DND-41 (cell line): Measurements from ENCODE around the gene ABHD5.
"Not testable (repeated sequence)": the region's sequence is repeated elsewhere in the genome, so short reads cannot be mapped to it uniquely, and the experiment has no call there.

Source experiments
- ATAC-seq: fragments of 200-7000 bp; cut with Tn5 transposase; 3 replicates; pipeline ENCODE4 v1.9.1; 2021; ENCODE audit warnings: low read depth; ENCODE audit not compliant: insufficient read depth
- DNase-seq: peaks from one replicate; pipeline ENCODE4 v3.0.0-alpha.2; 2020
- H2AFZ ChIP-seq: 2 replicates; pipeline ENCODE4 v1.6.0; 2012; ENCODE audit warnings: low read depth, low read length
- H3K27ac ChIP-seq: 2 replicates; pipeline ENCODE4 v1.5.1; 2012; ENCODE audit warnings: low read length, inconsistent platforms
- H3K27me3 ChIP-seq: fragments of 200-600 bp; sonication (generic); 2 replicates; pipeline ENCODE4 v1.6.0; 2012; ENCODE audit warnings: low read length, mild to moderate bottlenecking, inconsistent platforms; ENCODE audit not compliant: insufficient read depth, poor library complexity
- H3K36me3 ChIP-seq: 2 replicates; pipeline ENCODE4 v1.5.1; 2012; ENCODE audit warnings: low read length, inconsistent platforms; ENCODE audit not compliant: insufficient read depth
- H3K4me1 ChIP-seq: 2 replicates; pipeline ENCODE4 v1.5.1; 2012; ENCODE audit warnings: mild to moderate bottlenecking, low read length; ENCODE audit not compliant: insufficient read depth
- H3K4me2 ChIP-seq: 2 replicates; pipeline ENCODE4 v1.6.0; 2012; ENCODE audit warnings: mild to moderate bottlenecking, moderate library complexity, low read length, inconsistent platforms; ENCODE audit not compliant: insufficient read depth
- H3K4me3 ChIP-seq, 2 experiments: fragments of 200-600 bp in 1 of 2; shearing (Covaris generic) in 1 of 2; 2 replicates each; pipeline ENCODE4 v1.5.1; 2012 to 2016; ENCODE audit warnings: inconsistent platforms in 2 of 2, low read length in 2 of 2, mild to moderate bottlenecking in 2 of 2, low read depth in 1 of 2, moderate library complexity in 1 of 2
- H3K79me2 ChIP-seq: 2 replicates; pipeline ENCODE4 v1.6.0; 2012; ENCODE audit warnings: low read length, inconsistent platforms; ENCODE audit not compliant: insufficient read depth
- H3K9ac ChIP-seq: 2 replicates; pipeline ENCODE4 v1.6.0; 2012; ENCODE audit warnings: low read depth, mild to moderate bottlenecking, inconsistent platforms, low read length, moderate library complexity
- H3K9me3 ChIP-seq: 2 replicates; pipeline ENCODE4 v1.5.1; 2012; ENCODE audit warnings: low read length, moderate library complexity, mild to moderate bottlenecking, inconsistent platforms; ENCODE audit not compliant: insufficient read depth, severe bottlenecking
- H4K20me1 ChIP-seq: 2 replicates; pipeline ENCODE4 v1.6.0; 2012; ENCODE audit warnings: low read length; ENCODE audit not compliant: insufficient read depth
- EZH2 ChIP-seq: IDR thresholded peaks from 3 replicates; pipeline ENCODE4 v1.6.1; 2012; ENCODE audit warnings: borderline replicate concordance, low read depth, mild to moderate bottlenecking, moderate library complexity, low read length, inconsistent platforms; ENCODE audit not compliant: severe bottlenecking
- TF ChIP-seq, protein P1 (sequence below): IDR thresholded peaks from 2 replicates; pipeline ENCODE4 v1.5.1; 2012; ENCODE audit warnings: borderline replicate concordance, low read length, moderate library complexity, mild to moderate bottlenecking; ENCODE audit not compliant: poor library complexity, severe bottlenecking; ENCODE audit errors: extremely low read depth

Gene ABHD5

DNA sequence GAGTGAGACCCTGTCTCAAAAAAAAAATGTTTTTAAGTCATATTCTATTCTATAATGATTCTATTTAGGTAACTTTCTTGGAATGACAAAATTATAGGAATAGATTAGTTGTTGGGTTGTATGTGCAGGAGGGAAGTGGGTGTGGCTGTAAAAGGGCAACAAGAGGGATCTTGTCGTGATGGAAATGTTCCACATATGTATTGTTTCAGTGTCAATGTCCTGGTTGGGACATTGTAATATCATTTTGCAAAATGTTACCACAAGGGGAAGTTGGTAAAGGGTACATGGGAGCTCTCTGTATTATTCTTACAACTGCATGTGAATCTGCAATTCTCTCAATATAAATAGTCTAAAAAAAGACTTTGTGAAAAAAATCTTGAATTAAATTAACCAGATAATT lies 14.3 kb upstream of the ABHD5 start:
- Histone ChIP-seq H3K36me3 (no peaks in the 10 kb centered on the region), H3K4me3 (no peak overlapping the region), H3K9ac (no peak overlapping the region), H3K27ac (no peak overlapping the region), H4K20me1 (no peaks in the 10 kb centered on the region), H3K27me3 (no peaks in the 10 kb centered on the region), H2AFZ (no peak overlapping the region), H3K79me2 (no peaks in the 10 kb centered on the region), H3K9me3 (no peaks in the 10 kb centered on the region), H3K4me1 (no peaks in the 10 kb centered on the region), H3K4me2 (no peak overlapping the region)
- DNase-seq: no peak
- no peak for ATAC-seq
- TF ChIP-seq EZH2: no peak
- TF ChIP-seq, protein P1, sequence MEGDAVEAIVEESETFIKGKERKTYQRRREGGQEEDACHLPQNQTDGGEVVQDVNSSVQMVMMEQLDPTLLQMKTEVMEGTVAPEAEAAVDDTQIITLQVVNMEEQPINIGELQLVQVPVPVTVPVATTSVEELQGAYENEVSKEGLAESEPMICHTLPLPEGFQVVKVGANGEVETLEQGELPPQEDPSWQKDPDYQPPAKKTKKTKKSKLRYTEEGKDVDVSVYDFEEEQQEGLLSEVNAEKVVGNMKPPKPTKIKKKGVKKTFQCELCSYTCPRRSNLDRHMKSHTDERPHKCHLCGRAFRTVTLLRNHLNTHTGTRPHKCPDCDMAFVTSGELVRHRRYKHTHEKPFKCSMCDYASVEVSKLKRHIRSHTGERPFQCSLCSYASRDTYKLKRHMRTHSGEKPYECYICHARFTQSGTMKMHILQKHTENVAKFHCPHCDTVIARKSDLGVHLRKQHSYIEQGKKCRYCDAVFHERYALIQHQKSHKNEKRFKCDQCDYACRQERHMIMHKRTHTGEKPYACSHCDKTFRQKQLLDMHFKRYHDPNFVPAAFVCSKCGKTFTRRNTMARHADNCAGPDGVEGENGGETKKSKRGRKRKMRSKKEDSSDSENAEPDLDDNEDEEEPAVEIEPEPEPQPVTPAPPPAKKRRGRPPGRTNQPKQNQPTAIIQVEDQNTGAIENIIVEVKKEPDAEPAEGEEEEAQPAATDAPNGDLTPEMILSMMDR: no peak

DNA sequence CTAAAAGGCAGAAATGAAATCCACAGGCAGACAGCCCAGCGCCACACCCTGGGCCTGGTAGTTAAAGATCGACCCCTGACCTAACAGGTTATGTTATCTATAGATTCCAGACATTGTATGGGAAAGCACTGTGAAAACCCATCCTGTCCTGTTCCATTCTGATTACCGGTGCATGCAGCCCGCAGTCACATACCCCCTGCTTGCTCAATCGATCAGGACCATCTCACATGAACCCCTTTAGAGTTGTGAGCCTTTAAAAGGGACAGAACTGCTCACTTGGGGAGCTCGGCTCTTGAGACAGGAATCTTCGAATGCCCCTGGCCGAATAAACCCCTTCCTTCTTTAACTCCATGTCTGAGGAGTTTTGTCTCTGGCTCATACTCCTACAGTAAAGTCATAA lies 12.4 kb upstream of the ABHD5 start:
- H3K79me2 ChIP-seq, ATAC-seq, H3K27me3 ChIP-seq, H4K20me1 ChIP-seq, H3K4me1 ChIP-seq, H3K9me3 ChIP-seq, H3K4me3 ChIP-seq, H3K9ac ChIP-seq, H3K36me3 ChIP-seq, H2AFZ ChIP-seq, H3K4me2 ChIP-seq, DNase-seq, H3K27ac ChIP-seq: not testable (repeated sequence)

- H3K9ac ChIP-seq, H3K4me1 ChIP-seq, H4K20me1 ChIP-seq, H3K4me3 ChIP-seq, H3K79me2 ChIP-seq, H3K9me3 ChIP-seq, H2AFZ ChIP-seq, ATAC-seq, DNase-seq, H3K27me3 ChIP-seq, H3K27ac ChIP-seq, H3K4me2 ChIP-seq, H3K36me3 ChIP-seq: not testable (repeated sequence)
Measured at GRCh38 chr3:43678887-43679449, 11.8 kb upstream of the ABHD5 start.

GRCh38 chr3:43680857-43681256 lies 9.9 kb upstream of the ABHD5 start:
- DNase-seq, H3K4me2 ChIP-seq, H3K27me3 ChIP-seq, H3K27ac ChIP-seq, H4K20me1 ChIP-seq, H3K36me3 ChIP-seq, H3K4me3 ChIP-seq, H2AFZ ChIP-seq, H3K9ac ChIP-seq, H3K4me1 ChIP-seq, H3K79me2 ChIP-seq, H3K9me3 ChIP-seq, ATAC-seq: not testable (repeated sequence)

GRCh38 chr3:43684944-43685343 lies 5.8 kb upstream of the ABHD5 start:
- no peak overlapping the region for H3K9ac ChIP-seq
- H3K9me3 ChIP-seq: no peaks in the 10 kb centered on the region
- H4K20me1 ChIP-seq: no peaks in the 10 kb centered on the region
- DNase-seq (no peak), ATAC-seq (no peak)
- no peaks in the 10 kb centered on the region for H3K79me2 ChIP-seq
- no peaks in the 10 kb centered on the region for H3K27me3 ChIP-seq
- H3K4me2 ChIP-seq: no peak overlapping the region
- TF ChIP-seq, protein P1: no peak
- no peak overlapping the region for H3K27ac ChIP-seq
- H3K4me1 ChIP-seq: peaks cover 3% of the 10 kb centered on the region
- H3K4me3 ChIP-seq: no peak overlapping the region
- no peaks in the 10 kb centered on the region for H3K36me3 ChIP-seq
- H2AFZ ChIP-seq: no peak overlapping the region
